Endothelial cell of umbilical vein (primary cell): ENCODE results near the gene EGFL7. TPM values are rescaled to one million over a fixed set of nuclear protein-coding genes. Genes with fewer than 3 reads are reported as not detected.

Experiments
- BruUV-seq: library from RNA; stranded (reverse); fragments of 400-500 nt; replicated peaks from 2 replicates; lab custom pipeline; 2021; lab: Mats Ljungman, UMichigan
- CTCF ChIA-PET: fragments of 300-600, 350-600 bp; sonication (Branson Sonifier 250); formaldehyde crosslinking; loops from one replicate; lab custom pipeline; 2021; ENCODE audit warnings: antibody characterized with exemption, inconsistent platforms; lab: Charles Lee
- POLR2A ChIA-PET: fragments of 300-600, 350-600 bp; sonication (Branson Sonifier 250); formaldehyde crosslinking; loops from one replicate; lab custom pipeline; 2021; ENCODE audit warnings: antibody characterized with exemption, inconsistent platforms; lab: Charles Lee
- DNase-seq: peaks from one replicate; pipeline ENCODE4 v3.0.0-alpha.2; 2011; ENCODE audit warnings: low read depth, low spot score
- FAIRE-seq: peaks from 2 replicates; lab custom pipeline; 2011; peaks lifted over from hg19 to GRCh38; lab: Jason Lieb, UNC
- H2AFZ ChIP-seq: 2 replicates; pipeline ENCODE4 v1.6.0; 2012; ENCODE audit warnings: low read depth, low read length, control low read depth, inconsistent platforms
- H3K27ac ChIP-seq: 2 replicates; pipeline ENCODE4 v1.5.1; 2011; ENCODE audit warnings: low read depth, mild to moderate bottlenecking, control low read depth, low read length, moderate library complexity; ENCODE audit not compliant: insufficient read depth
- H3K27me3 ChIP-seq, 2 experiments: 2 replicates each; pipeline versions ENCODE4 v1.6.0 to v1.6.1; 2011; ENCODE audit warnings: low read length in 2 of 2, mixed read lengths in 1 of 2; ENCODE audit not compliant: control insufficient read depth in 2 of 2, insufficient read depth in 2 of 2
- H3K36me3 ChIP-seq, 2 experiments: 2 replicates in 1 of 2; 3 replicates in 1 of 2; pipeline ENCODE4 v1.5.1; 2011; ENCODE audit warnings: low read length in 2 of 2, mild to moderate bottlenecking in 1 of 2, moderate library complexity in 1 of 2; ENCODE audit not compliant: control insufficient read depth in 2 of 2, insufficient read depth in 2 of 2; ENCODE audit errors: extremely low read depth in 1 of 2
- H3K4me1 ChIP-seq: 3 replicates; pipeline ENCODE4 v1.5.1; 2011; ENCODE audit warnings: mild to moderate bottlenecking, low read length; ENCODE audit not compliant: control insufficient read depth, insufficient read depth; ENCODE audit errors: extremely low read depth
- H3K4me2 ChIP-seq: 2 replicates; pipeline ENCODE4 v1.6.1; 2011; ENCODE audit warnings: low read length, control low read depth, mixed read lengths; ENCODE audit not compliant: insufficient read depth
- H3K4me3 ChIP-seq, 3 experiments: fragments of 200-600 bp in 1 of 3; sonication (generic), shearing (Covaris generic) in 1 of 3; replicated peaks in 1 of 3; 2 replicates each; pipeline ENCODE4 v1.5.1; 2011 to 2016; ENCODE audit warnings: control low read depth in 3 of 3, low read length in 3 of 3, mild to moderate bottlenecking in 2 of 3, inconsistent platforms in 1 of 3, low read depth in 1 of 3, moderate library complexity in 1 of 3; ENCODE audit not compliant: insufficient read depth in 1 of 3
- H3K79me2 ChIP-seq: 2 replicates; pipeline ENCODE4 v1.6.0; 2012; ENCODE audit warnings: low read length, inconsistent platforms; ENCODE audit not compliant: control insufficient read depth, insufficient read depth
- H3K9ac ChIP-seq: replicated peaks from 2 replicates; pipeline ENCODE3; 2011; ENCODE audit warnings: low read length, control low read depth; ENCODE audit not compliant: insufficient read depth; ENCODE audit errors: extremely low read depth
- H3K9me1 ChIP-seq: replicated peaks from 3 replicates; pipeline ENCODE4 v1.6.0; 2011; ENCODE audit warnings: mild to moderate bottlenecking, low read length; ENCODE audit not compliant: control insufficient read depth, insufficient read depth; ENCODE audit errors: extremely low read depth
- H3K9me3 ChIP-seq: replicated peaks from 2 replicates; pipeline ENCODE4 v1.5.1; 2012; ENCODE audit warnings: low read length, inconsistent platforms; ENCODE audit not compliant: control insufficient read depth, insufficient read depth
- H4K20me1 ChIP-seq: replicated peaks from 2 replicates; pipeline ENCODE3; 2011; ENCODE audit warnings: mild to moderate bottlenecking, low read length; ENCODE audit not compliant: control insufficient read depth, insufficient read depth; ENCODE audit errors: extremely low read depth
- CTCF ChIP-seq, 2 donors: IDR thresholded peaks; 1 replicate in 1 of 2; 2 replicates in 1 of 2; pipeline ENCODE4 v1.5.1; 2011; ENCODE audit warnings: low read length in 2 of 2, mild to moderate bottlenecking in 2 of 2, moderate library complexity in 2 of 2, control low read depth in 1 of 2, inconsistent platforms in 1 of 2, low read depth in 1 of 2; ENCODE audit not compliant: insufficient read depth in 1 of 2; ENCODE audit errors: extremely low read depth in 1 of 2
- EZH2 ChIP-seq: IDR thresholded peaks from 2 replicates; pipeline ENCODE4 v1.6.1; 2012; ENCODE audit warnings: borderline replicate concordance, low read depth, mild to moderate bottlenecking, moderate library complexity, low read length, inconsistent platforms; ENCODE audit not compliant: severe bottlenecking
- FOS ChIP-seq: IDR thresholded peaks from 2 replicates; pipeline ENCODE4 v1.6.1; 2011; ENCODE audit warnings: mild to moderate bottlenecking, low read length, moderate library complexity, borderline replicate concordance; ENCODE audit not compliant: insufficient read depth
- GATA2 ChIP-seq: IDR thresholded peaks from 2 replicates; pipeline ENCODE4 v1.7.0; 2011; ENCODE audit warnings: low read depth, mild to moderate bottlenecking, moderate library complexity, mixed read lengths, low read length; ENCODE audit not compliant: insufficient read length, insufficient read depth
- JUN ChIP-seq: IDR thresholded peaks from 2 replicates; pipeline ENCODE4 v1.6.1; 2011; ENCODE audit warnings: borderline replicate concordance, low read depth; ENCODE audit not compliant: insufficient read length, insufficient read depth
- MYC ChIP-seq: IDR thresholded peaks from one replicate; pipeline ENCODE4 v1.6.1; 2011; ENCODE audit warnings: mild to moderate bottlenecking, low read depth, low read length
- POLR2A ChIP-seq: IDR thresholded peaks from 2 replicates; pipeline ENCODE4 v1.6.1; 2012; ENCODE audit warnings: low read depth, mild to moderate bottlenecking, control low read depth, low read length
- POLR2AphosphoS5 ChIP-seq: IDR thresholded peaks from 2 replicates; pipeline ENCODE4 v1.6.1; 2012; ENCODE audit warnings: low read depth, mild to moderate bottlenecking, control low read depth, low read length, moderate library complexity; ENCODE audit not compliant: insufficient read depth
- dilution Hi-C: fragments of 300-500 bp; cut with MboI; formaldehyde crosslinking; loops from one replicate; pipeline ENCODE4 v1.15.0; 2019; ENCODE audit warnings: low sequenced_read_pairs; ENCODE audit not compliant: extremely low pct_ligation_motif_present
- intact Hi-C: fragments of 100-400 bp; cut with micrococcal nuclease; formaldehyde crosslinking; loops from one replicate; pipeline ENCODE4 v1.10.0; 2022
- polyA plus RNA-seq, 4 experiments: library from polyadenylated mRNA; depleted of rRNA in 3 of 4; stranded (reverse) in 3 of 4; unstranded in 1 of 4; fragments of >200 nt; gene quantifications; 2 replicates each; pipeline versions ENCODE4 v1.2.1 to v1.2.3, GENCODE V29; 2011 to 2012; ENCODE audit warnings: missing spikeins in 1 of 4
- total RNA-seq: library from RNA; stranded (reverse); gene quantifications from 2 replicates; pipeline ENCODE4 v1.2.3, GENCODE V29; 2021
- TF ChIP-seq, protein P1 (sequence below): IDR thresholded peaks from 2 replicates; pipeline ENCODE4 v1.6.1; 2011; ENCODE audit not compliant: insufficient read depth, insufficient read length

EGFL7 gene
- total and polyA plus RNA-seq, 2 donors (not counting 3 experiments of a cell fraction or from before 2014, with no cell fraction given), result 1,043 to 1,377 TPM

- intact Hi-C loops, result no loop called here
- H3K4me1 ChIP-seq, result peaks cover 12% of the 10 kb centered on the region
Measured at GRCh38 chr9:136623842-136624183, 38.9 kb upstream of the EGFL7 start.

DNA sequence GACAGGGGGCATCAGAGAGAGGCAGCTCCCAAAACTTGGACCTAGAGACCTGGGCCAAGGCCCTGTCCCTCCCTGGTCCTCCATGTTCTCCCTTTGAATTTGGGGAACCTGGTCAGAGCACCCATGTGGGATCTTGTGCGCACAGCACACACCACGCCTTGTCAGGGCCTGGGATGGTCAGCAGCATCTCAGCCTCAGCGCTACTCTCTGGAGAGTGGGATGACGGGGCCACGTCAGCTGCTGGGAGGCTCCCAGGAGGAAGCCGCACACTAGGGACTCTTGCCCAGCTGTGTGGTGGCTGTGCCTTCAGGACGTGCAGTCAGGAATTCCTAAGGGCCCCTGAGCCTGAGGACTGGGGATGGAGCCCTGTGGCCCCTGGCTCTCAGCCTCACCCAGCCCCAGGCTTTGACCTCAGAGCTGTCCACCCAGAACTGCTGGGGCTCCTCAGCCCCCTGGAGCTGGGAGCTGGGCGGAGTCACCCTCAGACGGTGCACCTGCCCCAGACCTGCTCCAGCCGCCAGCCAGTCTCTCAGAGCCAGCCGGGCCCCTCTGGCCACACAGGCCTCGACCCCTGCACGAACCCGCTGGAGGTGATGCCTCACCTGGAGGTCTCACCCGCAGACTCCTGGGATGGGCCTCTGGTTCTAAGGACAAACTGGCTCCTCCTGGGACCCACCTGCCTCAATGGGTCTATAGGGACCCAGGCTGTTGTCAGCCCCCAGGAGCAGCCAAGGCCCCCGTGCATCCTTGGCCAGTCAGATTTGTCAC is 38.3 kb upstream of the EGFL7 start:
- no peaks in the 10 kb centered on the region for H3K79me2 ChIP-seq
- no peak for FAIRE-seq
- no TSS peak for BruUV-seq
- H3K27me3 ChIP-seq, result no peaks in the 10 kb centered on the region
- CTCF ChIA-PET, result interaction anchor here (0.8 to 7.3 kb wide), 15 partner anchors 11 to 138 kb away, joined by 3 to 261 read pairs (median 9); partner anchors contain the start of gene NOTCH1
- H3K9me1 ChIP-seq, result no peaks in the 10 kb centered on the region
- H3K9me3 ChIP-seq, result no peaks in the 10 kb centered on the region
- DNase-seq, result no peak
- no peaks in the 10 kb centered on the region for H3K36me3 ChIP-seq
- no peak overlapping the region for H3K27ac ChIP-seq
- no peak overlapping the region for H2AFZ ChIP-seq
- no peak overlapping the region for H3K4me3 ChIP-seq
- dilution Hi-C loops, result no loop called here
- TF ChIP-seq CTCF (IDR thresholded peaks at IDR 0.05; ENCODE audit: extremely low read depth in 1 of 2, insufficient read depth in 1 of 2, low read depth in 1 of 2, low read length in 2 of 2) (no peak), POLR2A (no peak), EZH2 (no peak), POLR2AphosphoS5 (no peak), FOS (no peak), JUN (no peak), GATA2 (no peak), MYC (no peak)
- TF ChIP-seq, protein P1, sequence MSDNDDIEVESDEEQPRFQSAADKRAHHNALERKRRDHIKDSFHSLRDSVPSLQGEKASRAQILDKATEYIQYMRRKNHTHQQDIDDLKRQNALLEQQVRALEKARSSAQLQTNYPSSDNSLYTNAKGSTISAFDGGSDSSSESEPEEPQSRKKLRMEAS, result no peak
- H3K4me1 ChIP-seq, result peaks cover 12% of the 10 kb centered on the region
- POLR2A ChIA-PET, result interaction anchor here (0.9 to 1.7 kb wide), 6 partner anchors 11 to 141 kb away, joined by 3 to 7 read pairs (median 4); no protein-coding TSS in a partner anchor
- H3K9ac ChIP-seq, result no peak overlapping the region
- intact Hi-C loops, result no loop called here
- no peaks in the 10 kb centered on the region for H4K20me1 ChIP-seq
- H3K4me2 ChIP-seq, result no peak overlapping the region

More at GRCh38 chr9:136623842-136624183, 38.9 kb upstream of the EGFL7 start:
- Histone ChIP-seq H3K4me2 (no peak overlapping the region), H3K9me1 (no peaks in the 10 kb centered on the region), H3K27ac (no peak overlapping the region), H3K79me2 (no peaks in the 10 kb centered on the region), H3K9me3 (no peaks in the 10 kb centered on the region), H4K20me1 (no peaks in the 10 kb centered on the region), H3K9ac (no peak overlapping the region), H2AFZ (no peak overlapping the region), H3K36me3 (no peaks in the 10 kb centered on the region), H3K27me3 (no peaks in the 10 kb centered on the region), H3K4me3 (no peak overlapping the region)
- POLR2A ChIA-PET, result interaction anchor here (0.9 to 1.7 kb wide), 2 partner anchors 79 to 94 kb away, joined by 3 to 4 read pairs; no protein-coding TSS in a partner anchor
- DNase-seq (no peak), FAIRE-seq (no peak)
- no TSS peak for BruUV-seq
- CTCF ChIA-PET, result interaction anchor here (6.5 to 7.3 kb wide), 2 partner anchors 83 to 137 kb away, joined by 59 to 261 read pairs; no protein-coding TSS in a partner anchor
- no peak for TF ChIP-seq JUN
- dilution Hi-C loops, result no loop called here
